Lung (tissue), 12 donors: Measurements from ENCODE around the gene CSTF1. TPM values are rescaled to one million over a fixed set of nuclear protein-coding genes. Genes with fewer than 3 reads are reported as not detected.
"Not testable (repeated sequence)": the region's sequence is repeated elsewhere in the genome, so short reads cannot be mapped to it uniquely, and the experiment has no call there.

Source experiments
- ATAC-seq: fragments of 200-7000 bp; cut with Tn5 transposase; one replicate; pipeline ENCODE4 v1.9.1; 2020; ENCODE audit warnings: moderate number of reproducible peaks; ENCODE audit not compliant: insufficient read depth, low FRiP score
- DNase-seq, 3 donors: peaks; one replicate each; pipeline ENCODE4 v3.0.0-alpha.2; 2013 to 2017
- H3K27ac ChIP-seq, 2 donors: one replicate each; pipeline ENCODE4 v1.5.1; 2013; ENCODE audit warnings: mild to moderate bottlenecking in 2 of 2, moderate library complexity in 2 of 2, control low read depth in 1 of 2, inconsistent platforms in 1 of 2, low read depth in 1 of 2, low read length in 1 of 2
- H3K27me3 ChIP-seq, 3 donors: one replicate each; pipeline ENCODE4 v1.5.1; 2013; ENCODE audit warnings: low read length in 2 of 3; ENCODE audit not compliant: control insufficient read depth in 3 of 3, insufficient read depth in 3 of 3
- H3K36me3 ChIP-seq, 4 donors: one replicate each; pipeline ENCODE4 v1.5.1; 2013; ENCODE audit warnings: low read length in 4 of 4, mild to moderate bottlenecking in 1 of 4, moderate library complexity in 1 of 4; ENCODE audit not compliant: control insufficient read depth in 4 of 4, insufficient read depth in 4 of 4
- H3K4me1 ChIP-seq, 5 donors: one replicate each; pipeline ENCODE4 v1.5.1; 2013; ENCODE audit warnings: low read length in 5 of 5, mild to moderate bottlenecking in 2 of 5, moderate library complexity in 1 of 5; ENCODE audit not compliant: control insufficient read depth in 5 of 5, insufficient read depth in 5 of 5
- H3K4me3 ChIP-seq: one replicate; pipeline ENCODE4 v1.5.1; 2013; ENCODE audit warnings: mild to moderate bottlenecking, control low read depth, moderate library complexity
- H3K9ac ChIP-seq, 2 donors: one replicate each; pipeline ENCODE4 v1.5.1; 2013; ENCODE audit warnings: low read length in 2 of 2, control low read depth in 1 of 2; ENCODE audit not compliant: insufficient read depth in 1 of 2
- H3K9me3 ChIP-seq, 4 donors: one replicate each; pipeline ENCODE4 v1.5.1; 2013; ENCODE audit warnings: low read length in 3 of 4, mild to moderate bottlenecking in 1 of 4, moderate library complexity in 1 of 4; ENCODE audit not compliant: control insufficient read depth in 4 of 4, insufficient read depth in 3 of 4
- WGBS, 2 donors: extraction: QIAGEN DNeasy Blood & Tissue Kit; methylation state at CpG; one replicate each; pipeline ENCODE4 v1.1.7; 2013; 5-methylcytosine and 5-hydroxymethylcytosine counted together
- polyA plus RNA-seq, 2 donors: library from polyadenylated mRNA; stranded (reverse); fragments of 200-250 nt; gene quantifications; one replicate each; pipeline ENCODE4 v1.2.1, GENCODE V29; 2013
- total RNA-seq, 2 donors: library from RNA; depleted of rRNA in 1 of 2; stranded (reverse); fragments of >200 nt in 1 of 2; gene quantifications; one replicate each; pipeline ENCODE4 v1.2.1, GENCODE V29; 2014 to 2021
- TF ChIP-seq, protein P1 (sequence below): IDR thresholded peaks from 2 replicates; pipeline ENCODE4 v1.5.1; 2012; ENCODE audit warnings: mild to moderate bottlenecking; ENCODE audit errors: control extremely low read depth, extremely low read depth
- donor health status: control.
- donor health status: control.
- donor health status: Bipolar disorder and iron deficiency.
- donor health status: healthy.
- donor health status: DM: yes; HTN: yes; CAD: no.

Gene CSTF1
- total and polyA plus RNA-seq, 4 donors: 6.4 to 36.1 (median 19.1) TPM

DNA sequence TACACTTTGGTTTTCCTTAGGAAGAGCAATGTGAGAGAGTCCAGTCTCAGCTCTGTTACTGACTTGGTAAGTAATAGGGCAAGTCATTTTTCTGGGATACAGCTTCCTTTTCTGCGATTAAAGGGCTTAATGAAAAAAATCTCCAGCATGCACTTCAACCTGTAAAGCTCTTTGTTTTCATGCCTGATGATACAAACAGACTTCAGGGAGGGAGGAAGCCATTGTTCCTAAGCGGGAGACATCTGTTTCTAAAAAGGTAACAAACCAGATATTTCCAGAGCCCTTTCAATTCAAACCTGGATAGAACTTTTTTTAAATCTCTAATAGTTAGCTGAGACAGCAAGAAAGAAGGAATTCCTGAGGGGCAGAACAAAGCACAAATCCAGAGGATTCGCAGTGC lies 14.5 kb downstream of the CSTF1 start:
- H3K9me3 ChIP-seq: no peaks in the 10 kb centered on the region
- no peaks in the 10 kb centered on the region for H3K27me3 ChIP-seq
- DNase-seq (no peak), ATAC-seq (no peak)
- H3K4me1 ChIP-seq: peaks cover 0 to 29% (median 17%) of the 10 kb centered on the region in 5 donors
- 91% methylated on average over 3 of the region's 3 CpGs for WGBS, 2 donors
- no peak overlapping the region for H3K9ac ChIP-seq
- H3K4me3 ChIP-seq: no peak overlapping the region
- TF ChIP-seq, protein P1, sequence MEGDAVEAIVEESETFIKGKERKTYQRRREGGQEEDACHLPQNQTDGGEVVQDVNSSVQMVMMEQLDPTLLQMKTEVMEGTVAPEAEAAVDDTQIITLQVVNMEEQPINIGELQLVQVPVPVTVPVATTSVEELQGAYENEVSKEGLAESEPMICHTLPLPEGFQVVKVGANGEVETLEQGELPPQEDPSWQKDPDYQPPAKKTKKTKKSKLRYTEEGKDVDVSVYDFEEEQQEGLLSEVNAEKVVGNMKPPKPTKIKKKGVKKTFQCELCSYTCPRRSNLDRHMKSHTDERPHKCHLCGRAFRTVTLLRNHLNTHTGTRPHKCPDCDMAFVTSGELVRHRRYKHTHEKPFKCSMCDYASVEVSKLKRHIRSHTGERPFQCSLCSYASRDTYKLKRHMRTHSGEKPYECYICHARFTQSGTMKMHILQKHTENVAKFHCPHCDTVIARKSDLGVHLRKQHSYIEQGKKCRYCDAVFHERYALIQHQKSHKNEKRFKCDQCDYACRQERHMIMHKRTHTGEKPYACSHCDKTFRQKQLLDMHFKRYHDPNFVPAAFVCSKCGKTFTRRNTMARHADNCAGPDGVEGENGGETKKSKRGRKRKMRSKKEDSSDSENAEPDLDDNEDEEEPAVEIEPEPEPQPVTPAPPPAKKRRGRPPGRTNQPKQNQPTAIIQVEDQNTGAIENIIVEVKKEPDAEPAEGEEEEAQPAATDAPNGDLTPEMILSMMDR: no peak
- peaks cover 11 to 33% (median 22%) of the 10 kb centered on the region in 4 donors for H3K36me3 ChIP-seq
- H3K27ac ChIP-seq: peak overlapping the region in 1 of 2 donors; percentile 33

DNA sequence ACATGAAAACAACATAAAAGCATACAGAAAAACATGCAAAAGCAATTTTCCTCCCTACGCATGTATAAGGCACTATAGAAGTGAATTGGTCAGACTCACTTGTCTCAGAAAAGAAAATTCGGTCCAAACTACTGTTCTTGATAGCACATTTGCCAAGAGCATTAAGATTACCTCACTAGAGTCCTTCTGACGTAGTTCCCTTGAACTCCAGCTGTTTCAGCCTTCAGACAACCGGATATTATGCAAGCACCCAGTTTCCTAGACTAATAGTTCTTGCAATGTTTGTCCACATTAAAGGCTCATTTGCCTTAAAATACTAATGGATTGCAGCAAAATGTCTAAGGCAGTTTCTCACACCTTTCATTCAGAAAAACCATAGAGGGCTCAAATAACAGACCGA lies 17.1 kb downstream of the CSTF1 start:
- H3K27ac ChIP-seq: no peak overlapping the region
- WGBS, 2 donors: 42 to 70% methylated on average over 5 of the region's 5 CpGs
- TF ChIP-seq, protein P1: no peak
- peaks cover 0 to 47% (median 17%) of the 10 kb centered on the region in 5 donors for H3K4me1 ChIP-seq
- peaks cover 2 to 20% (median 17%) of the 10 kb centered on the region in 4 donors for H3K36me3 ChIP-seq
- H3K4me3 ChIP-seq: no peak overlapping the region
- H3K9ac ChIP-seq: peak overlapping the region in 1 of 2 donors; percentile 6
- peak; percentile 69 to 94 (median 94) for DNase-seq
- no peaks in the 10 kb centered on the region for H3K27me3 ChIP-seq
- no peak for ATAC-seq
- H3K9me3 ChIP-seq: no peaks in the 10 kb centered on the region

DNA sequence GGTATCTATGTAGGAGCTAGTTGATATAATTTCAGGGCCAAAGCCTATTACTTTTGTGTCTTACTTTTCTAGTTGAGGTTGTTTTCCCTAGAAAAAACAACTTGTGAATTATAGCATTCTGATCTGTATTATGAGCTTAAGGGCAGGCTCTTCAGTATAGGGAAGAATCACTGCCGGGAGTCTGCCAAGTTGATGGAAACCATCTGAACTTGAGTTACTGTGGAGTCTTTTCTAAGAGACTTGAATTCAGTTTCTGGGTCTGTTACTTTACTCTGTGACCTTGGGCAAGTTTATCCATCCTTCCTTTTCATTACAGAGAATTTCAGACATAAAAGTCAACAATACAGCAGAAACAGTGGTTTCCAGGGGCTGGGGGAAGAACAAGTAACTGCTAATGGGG lies 17.5 kb downstream of the CSTF1 start:
- H3K4me3 ChIP-seq: no peak overlapping the region
- H3K9me3 ChIP-seq: no peaks in the 10 kb centered on the region
- H3K27ac ChIP-seq: no peak overlapping the region
- TF ChIP-seq, protein P1: no peak
- peaks cover 0 to 47% (median 17%) of the 10 kb centered on the region in 5 donors for H3K4me1 ChIP-seq
- no peaks in the 10 kb centered on the region for H3K27me3 ChIP-seq
- DNase-seq (peak; percentile 48 to 81 (median 80)), ATAC-seq (no peak)
- peak overlapping the region in 1 of 2 donors; percentile 6 for H3K9ac ChIP-seq
- H3K36me3 ChIP-seq: peaks cover 2 to 20% (median 16%) of the 10 kb centered on the region in 4 donors
- 79 to 80% methylated on average over 1 of the region's 1 CpG for WGBS, 2 donors

DNA sequence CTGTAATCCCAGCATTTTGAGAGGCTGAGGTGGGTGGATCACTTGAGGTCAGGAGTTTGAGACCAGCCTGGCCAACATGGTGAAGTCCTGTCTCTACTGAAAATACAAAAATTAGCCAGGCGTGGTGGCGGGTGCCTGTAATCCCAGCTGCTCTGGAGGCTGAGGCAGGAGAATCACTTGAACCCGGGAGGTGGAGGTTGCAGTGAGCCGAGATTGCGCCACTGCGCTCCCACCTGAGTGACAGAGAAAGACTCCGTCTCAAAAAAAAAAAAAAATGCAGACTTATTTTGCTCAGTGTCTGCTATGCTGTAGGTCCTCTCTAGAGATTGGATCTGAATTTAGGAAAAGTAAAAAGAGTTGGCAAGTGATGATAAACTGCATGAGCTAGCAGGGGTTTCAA lies 18.8 kb downstream of the CSTF1 start:
- not testable (repeated sequence) for H3K27me3 ChIP-seq, H3K4me3 ChIP-seq, H3K9me3 ChIP-seq, ATAC-seq, DNase-seq
- WGBS, 2 donors: 83 to 89% methylated on average over 7 of the region's 7 CpGs
- Histone ChIP-seq H3K4me1 (peaks cover 0 to 55% (median 17%) of the 10 kb centered on the region in 5 donors), H3K36me3 (peaks cover 2 to 16% (median 12%) of the 10 kb centered on the region in 4 donors), H3K9ac (peak overlapping the region in 1 of 2 donors; percentile 92), H3K27ac (peak overlapping the region; percentile 51 to 93)
